Endothelial cell (in vitro differentiated cells): ENCODE results near the gene USP6. TPM values are rescaled to one million over a fixed set of nuclear protein-coding genes. Genes with fewer than 3 reads are reported as not detected.
"Not testable (repeated sequence)": the region's sequence is repeated elsewhere in the genome, so short reads cannot be mapped to it uniquely, and the experiment has no call there.

ENCODE experiments used
- DNase-seq: peaks from one replicate; pipeline ENCODE4 v3.0.0; 2021; ENCODE audit warnings: low spot score
- H3K27ac Mint-ChIP-seq: one replicate; pipeline ENCODE4 v1.8.0; 2021; ENCODE audit warnings: mixed read lengths, inconsistent platforms; ENCODE audit not compliant: unreplicated experiment
- H3K27me3 Mint-ChIP-seq: one replicate; pipeline ENCODE4 v1.8.0; 2021; ENCODE audit warnings: mild to moderate bottlenecking, moderate library complexity, mixed read lengths, inconsistent platforms; ENCODE audit not compliant: unreplicated experiment
- H3K36me3 Mint-ChIP-seq: one replicate; pipeline ENCODE4 v1.8.0; 2021; ENCODE audit warnings: mild to moderate bottlenecking, low read depth, mixed read lengths, inconsistent platforms; ENCODE audit not compliant: unreplicated experiment
- H3K4me1 Mint-ChIP-seq: one replicate; pipeline ENCODE4 v1.8.0; 2021; ENCODE audit warnings: mild to moderate bottlenecking, mixed read lengths, inconsistent platforms; ENCODE audit not compliant: unreplicated experiment
- H3K4me3 Mint-ChIP-seq: one replicate; pipeline ENCODE4 v1.8.0; 2021; ENCODE audit warnings: mild to moderate bottlenecking, mixed read lengths, inconsistent platforms; ENCODE audit not compliant: unreplicated experiment
- H3K9me3 Mint-ChIP-seq: one replicate; pipeline ENCODE4 v1.8.0; 2021; ENCODE audit warnings: mixed read lengths, inconsistent platforms; ENCODE audit not compliant: unreplicated experiment
- total RNA-seq: library from RNA; stranded (reverse); fragmentation: NEBNext Ultra II Directional; extraction: Animal tissue kit (Norgen Biotek cat#: 25700); gene quantifications from one replicate; pipeline ENCODE4 v1.2.1, GENCODE V29; 2021; ENCODE audit not compliant: unreplicated experiment
- TF ChIP-seq, protein P1 (sequence below): fragments of 200-600 bp; sonication (generic); IDR thresholded peaks from one replicate; pipeline ENCODE4 v1.5.0; 2021; ENCODE audit warnings: antibody characterized with exemption; ENCODE audit not compliant: unreplicated experiment

USP6 gene
- total RNA-seq, 1 donor from 2014 or later: 5.6 TPM

DNA sequence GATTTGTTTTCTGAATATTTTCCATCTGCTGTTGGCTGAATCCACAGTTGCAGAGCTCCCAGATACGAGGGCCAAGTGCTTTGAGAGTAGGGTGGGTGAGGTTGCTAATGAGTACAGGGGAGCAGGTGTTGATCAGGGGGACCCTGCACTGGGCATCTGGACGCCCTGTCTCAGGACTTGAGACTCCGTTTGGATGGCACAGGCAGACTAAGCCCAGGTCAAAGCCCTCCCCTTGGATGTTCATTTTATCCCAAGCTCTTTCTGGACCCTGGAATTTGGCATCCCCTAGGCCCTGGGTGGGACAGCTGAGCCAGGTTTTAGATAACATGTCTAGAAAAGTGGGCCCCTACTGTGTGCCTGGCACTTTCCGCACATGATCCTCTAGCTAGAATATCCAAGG, 12.1 kb downstream of the USP6 start:
- H3K4me3 Mint-ChIP-seq: no peak overlapping the region
- H3K4me1 Mint-ChIP-seq: no peaks in the 10 kb centered on the region
- peaks cover 13% of the 10 kb centered on the region for H3K27me3 Mint-ChIP-seq
- no peak overlapping the region for H3K27ac Mint-ChIP-seq
- H3K9me3 Mint-ChIP-seq: no peaks in the 10 kb centered on the region
- no peak for DNase-seq
- TF ChIP-seq, protein P1, sequence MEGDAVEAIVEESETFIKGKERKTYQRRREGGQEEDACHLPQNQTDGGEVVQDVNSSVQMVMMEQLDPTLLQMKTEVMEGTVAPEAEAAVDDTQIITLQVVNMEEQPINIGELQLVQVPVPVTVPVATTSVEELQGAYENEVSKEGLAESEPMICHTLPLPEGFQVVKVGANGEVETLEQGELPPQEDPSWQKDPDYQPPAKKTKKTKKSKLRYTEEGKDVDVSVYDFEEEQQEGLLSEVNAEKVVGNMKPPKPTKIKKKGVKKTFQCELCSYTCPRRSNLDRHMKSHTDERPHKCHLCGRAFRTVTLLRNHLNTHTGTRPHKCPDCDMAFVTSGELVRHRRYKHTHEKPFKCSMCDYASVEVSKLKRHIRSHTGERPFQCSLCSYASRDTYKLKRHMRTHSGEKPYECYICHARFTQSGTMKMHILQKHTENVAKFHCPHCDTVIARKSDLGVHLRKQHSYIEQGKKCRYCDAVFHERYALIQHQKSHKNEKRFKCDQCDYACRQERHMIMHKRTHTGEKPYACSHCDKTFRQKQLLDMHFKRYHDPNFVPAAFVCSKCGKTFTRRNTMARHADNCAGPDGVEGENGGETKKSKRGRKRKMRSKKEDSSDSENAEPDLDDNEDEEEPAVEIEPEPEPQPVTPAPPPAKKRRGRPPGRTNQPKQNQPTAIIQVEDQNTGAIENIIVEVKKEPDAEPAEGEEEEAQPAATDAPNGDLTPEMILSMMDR: no peak
- H3K36me3 Mint-ChIP-seq: no peaks in the 10 kb centered on the region

DNA sequence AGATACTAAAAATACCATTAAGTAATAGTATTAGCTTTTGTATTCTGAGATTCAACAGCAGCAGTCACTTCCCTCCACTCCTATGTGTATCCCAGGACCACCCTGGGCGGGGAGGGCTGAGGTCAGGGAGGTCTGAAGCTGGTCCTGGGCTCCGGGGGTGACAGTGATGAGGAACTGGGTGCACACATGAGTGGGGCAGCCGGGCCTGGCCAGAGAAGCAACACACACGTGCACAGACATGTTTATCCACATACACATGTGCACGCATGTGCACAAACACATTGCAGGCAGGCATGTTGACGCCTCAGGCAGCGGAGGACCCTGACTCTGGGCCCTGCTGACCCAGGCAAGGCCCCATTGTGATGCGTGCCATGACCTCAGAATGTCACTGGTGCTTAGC, 12.6 kb downstream of the USP6 start:
- H3K27ac Mint-ChIP-seq, H3K4me1 Mint-ChIP-seq, DNase-seq, H3K9me3 Mint-ChIP-seq, H3K36me3 Mint-ChIP-seq, H3K4me3 Mint-ChIP-seq: not testable (repeated sequence)
- H3K27me3 Mint-ChIP-seq: peaks cover 13% of the 10 kb centered on the region

DNA sequence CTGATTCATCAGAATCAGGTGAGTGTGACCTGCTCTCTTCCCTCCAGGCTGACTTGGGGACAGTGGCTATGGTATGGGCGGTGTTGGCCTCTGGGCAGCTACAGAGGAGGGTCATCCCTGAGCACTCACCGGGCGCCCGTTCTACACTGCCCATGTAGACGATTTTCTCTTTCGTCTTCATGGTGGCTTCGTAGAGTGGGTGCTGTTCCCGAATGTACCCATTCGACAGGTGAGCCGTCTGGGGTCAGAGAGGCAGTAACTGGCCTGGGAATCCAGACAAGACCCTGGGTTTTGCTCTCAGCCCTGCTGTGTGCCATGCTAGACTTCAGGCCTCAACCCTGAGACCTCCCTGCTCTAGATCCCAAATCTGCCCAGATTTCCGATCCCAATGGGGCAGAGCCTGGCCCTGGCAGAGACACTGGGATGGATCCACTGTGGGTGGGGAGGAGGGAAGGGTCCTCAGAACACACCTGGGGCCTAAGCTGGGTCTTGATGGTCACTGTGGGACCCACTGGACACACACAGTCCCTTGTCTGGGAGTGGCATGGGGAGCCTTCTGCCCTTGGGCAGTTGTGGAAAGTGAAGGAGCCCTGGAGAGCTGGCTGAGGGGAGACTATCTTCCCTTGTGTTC, 13.2 kb downstream of the USP6 start:
- Mint-ChIP-seq H3K4me1 (no peaks in the 10 kb centered on the region), H3K27me3 (peaks cover 12% of the 10 kb centered on the region), H3K4me3 (no peak overlapping the region), H3K27ac (no peak overlapping the region), H3K36me3 (no peaks in the 10 kb centered on the region), H3K9me3 (no peaks in the 10 kb centered on the region)
- TF ChIP-seq, protein P1: no peak
- no peak for DNase-seq

DNA sequence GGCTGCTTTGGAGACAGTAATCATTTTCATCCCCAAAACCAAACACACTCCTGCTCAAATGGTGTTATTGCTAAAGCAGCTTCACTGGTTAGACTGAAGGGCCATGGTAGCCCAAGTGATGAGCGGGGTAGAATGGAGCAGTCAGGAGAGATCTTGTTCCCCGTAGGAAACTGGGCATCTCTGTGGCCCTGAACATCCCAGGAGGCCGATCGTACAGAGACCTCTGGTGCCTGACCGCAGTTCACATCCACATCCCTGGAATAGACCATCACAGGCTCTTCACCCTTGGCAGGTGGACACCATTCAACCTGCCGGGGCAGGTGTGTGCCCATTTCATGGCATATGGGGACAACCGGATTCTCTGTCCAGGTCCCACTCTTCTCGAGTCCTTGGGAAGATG, 13.9 kb downstream of the USP6 start:
- H3K4me1 Mint-ChIP-seq, H3K36me3 Mint-ChIP-seq, H3K9me3 Mint-ChIP-seq, DNase-seq, H3K27ac Mint-ChIP-seq, H3K4me3 Mint-ChIP-seq: not testable (repeated sequence)
- H3K27me3 Mint-ChIP-seq: peaks cover 11% of the 10 kb centered on the region

DNA sequence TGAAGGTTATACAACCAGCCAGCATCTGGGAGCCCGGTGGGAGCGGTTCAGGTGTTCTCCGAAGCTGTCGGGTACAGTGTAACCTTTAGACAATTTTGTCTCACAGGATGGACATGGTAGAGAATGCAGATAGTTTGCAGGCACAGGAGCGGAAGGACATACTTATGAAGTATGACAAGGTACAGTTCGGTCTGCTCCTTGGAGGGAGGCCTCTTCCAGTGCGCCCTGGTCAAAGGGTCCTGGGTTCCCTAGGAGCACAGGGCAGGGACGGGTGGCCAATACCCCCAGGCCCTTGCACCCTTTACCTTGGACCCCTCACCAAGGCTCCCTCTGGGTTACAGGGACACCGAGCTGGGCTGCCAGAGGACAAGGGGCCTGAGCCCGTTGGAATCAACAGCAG, 14.4 kb downstream of the USP6 start:
- not testable (repeated sequence) for H3K9me3 Mint-ChIP-seq, DNase-seq, H3K36me3 Mint-ChIP-seq, H3K27ac Mint-ChIP-seq, H3K4me3 Mint-ChIP-seq, H3K4me1 Mint-ChIP-seq
- H3K27me3 Mint-ChIP-seq: peaks cover 13% of the 10 kb centered on the region

DNA sequence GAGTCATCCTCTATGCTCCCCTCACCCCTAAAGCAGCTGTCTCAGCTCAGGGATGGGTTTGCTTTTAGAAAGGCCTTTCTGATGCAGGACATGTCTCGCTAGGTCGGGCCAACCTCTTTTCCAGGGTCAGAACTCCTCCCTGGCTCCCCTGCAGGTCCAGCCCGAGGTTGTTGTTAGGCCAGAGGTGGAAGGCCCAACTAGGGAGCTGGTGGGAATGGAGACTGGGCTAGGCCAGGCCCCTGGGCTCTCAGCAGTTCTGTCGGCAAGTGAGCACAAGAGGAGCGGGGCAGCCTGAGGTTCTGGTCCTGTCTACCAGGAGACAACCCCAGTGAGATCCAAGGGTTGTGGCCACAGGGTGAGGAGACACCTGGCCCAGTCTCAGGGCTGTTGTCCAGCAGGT, 14.9 kb downstream of the USP6 start:
- not testable (repeated sequence) for H3K27ac Mint-ChIP-seq, DNase-seq, H3K9me3 Mint-ChIP-seq, H3K4me3 Mint-ChIP-seq, H3K36me3 Mint-ChIP-seq, H3K4me1 Mint-ChIP-seq
- H3K27me3 Mint-ChIP-seq: peaks cover 10% of the 10 kb centered on the region

DNA sequence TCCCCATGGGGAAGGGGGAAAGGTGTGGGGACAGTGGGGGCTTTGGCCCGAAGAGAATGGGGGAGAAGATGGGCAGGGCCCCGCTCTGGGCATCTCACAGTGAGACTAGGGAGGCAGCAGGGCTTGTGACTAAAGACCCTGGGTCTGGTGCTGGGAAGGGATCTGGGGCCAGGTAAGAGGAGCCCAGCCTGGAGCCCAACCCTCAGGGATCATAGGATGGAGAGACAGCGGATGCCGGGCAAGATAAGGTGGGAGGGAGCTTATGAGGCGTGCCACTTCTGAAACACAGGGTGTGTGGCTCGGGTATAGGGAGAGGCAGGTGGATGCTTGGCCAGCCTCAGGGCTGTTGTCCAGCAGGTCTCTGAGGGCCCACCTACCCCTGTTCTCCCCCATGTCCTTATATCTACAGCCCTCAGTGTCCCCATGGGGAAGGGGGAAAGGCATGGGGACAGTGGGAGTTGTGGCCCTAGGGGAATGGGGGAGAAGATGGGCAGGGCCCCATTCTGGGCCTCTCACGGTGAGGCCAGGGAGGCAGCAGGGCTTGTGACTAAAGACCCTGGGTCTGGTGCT, 15.4 kb downstream of the USP6 start:
- TF ChIP-seq, protein P1: no peak
- no peaks in the 10 kb centered on the region for H3K9me3 Mint-ChIP-seq
- no peaks in the 10 kb centered on the region for H3K4me1 Mint-ChIP-seq
- no peak overlapping the region for H3K27ac Mint-ChIP-seq
- peaks cover 6% of the 10 kb centered on the region for H3K36me3 Mint-ChIP-seq
- no peak for DNase-seq
- H3K4me3 Mint-ChIP-seq: no peak overlapping the region
- peaks cover 10% of the 10 kb centered on the region for H3K27me3 Mint-ChIP-seq

DNA sequence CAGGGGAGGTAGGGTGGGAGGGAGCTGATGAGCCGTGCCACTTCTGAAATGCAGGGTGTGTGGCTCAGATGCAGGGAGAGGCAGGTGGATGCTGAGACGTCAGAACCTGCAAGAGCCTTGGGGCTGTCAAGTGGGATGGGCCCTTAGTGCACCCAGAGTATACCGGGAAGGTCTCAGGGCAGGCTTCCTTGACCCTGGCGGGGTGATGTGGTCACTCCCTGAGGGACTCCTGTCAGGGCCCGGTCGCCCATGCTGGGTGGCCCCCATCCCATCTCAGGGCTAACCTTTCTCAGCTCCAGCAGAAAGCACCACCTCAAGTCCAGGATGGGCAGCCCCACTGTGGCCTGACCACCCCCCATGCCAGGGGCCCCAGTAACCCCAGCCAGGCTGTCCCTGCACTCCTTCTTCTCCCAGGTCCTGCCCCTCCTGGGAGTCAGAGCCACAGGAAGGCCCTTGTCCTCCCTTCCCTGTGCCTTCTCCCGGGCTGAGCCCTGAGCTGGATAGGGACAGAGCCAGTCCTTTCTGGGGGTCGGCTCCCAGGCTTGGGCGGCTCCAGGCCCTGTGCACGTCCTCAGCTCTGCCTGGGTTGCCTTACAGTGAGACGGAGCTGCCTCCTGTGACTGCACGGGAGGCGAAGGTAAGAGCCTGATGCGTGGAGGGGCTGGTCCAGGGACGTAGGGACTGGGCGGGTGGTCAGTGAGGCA, 16.1 kb downstream of the USP6 start:
- not testable (repeated sequence) for H3K4me1 Mint-ChIP-seq, H3K36me3 Mint-ChIP-seq, H3K27ac Mint-ChIP-seq, H3K4me3 Mint-ChIP-seq, H3K9me3 Mint-ChIP-seq, H3K27me3 Mint-ChIP-seq, DNase-seq

DNA sequence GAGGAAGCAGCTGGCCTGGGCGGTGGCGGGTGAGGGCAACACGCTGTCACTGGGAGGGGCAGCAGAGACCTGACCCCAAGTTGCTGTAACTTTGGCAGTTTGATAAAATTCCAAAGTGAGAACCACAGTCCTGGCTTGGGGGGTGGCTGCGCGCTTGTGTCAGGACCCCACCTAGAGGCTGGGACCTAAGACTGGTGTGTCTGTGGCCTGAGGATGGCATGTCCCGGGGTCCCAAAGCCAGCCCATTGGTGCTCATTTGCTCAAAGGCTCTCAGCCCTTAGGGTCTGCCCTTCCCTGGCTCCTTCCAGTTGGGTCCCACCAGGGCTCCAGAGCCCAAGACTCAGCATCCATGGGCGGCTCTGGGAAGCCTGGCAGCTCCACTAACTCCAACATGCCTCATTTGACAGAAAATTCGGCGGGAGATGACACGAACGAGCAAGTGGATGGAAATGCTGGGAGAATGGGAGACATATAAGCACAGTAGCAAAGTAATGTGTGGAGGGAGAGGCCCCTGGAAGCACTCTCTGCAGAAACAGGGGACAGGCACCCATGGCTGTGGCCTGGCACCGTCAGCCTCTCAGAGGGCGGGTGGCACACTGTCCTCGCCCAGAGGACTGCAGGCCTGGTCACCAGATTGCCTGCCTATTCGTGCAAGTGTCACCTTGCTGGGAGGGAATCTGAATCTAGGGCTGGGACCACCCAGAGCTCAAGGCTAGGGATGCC, 16.8 kb downstream of the USP6 start:
- Mint-ChIP-seq H3K4me3 (peak overlapping the region; percentile 67), H3K27ac (peak overlapping the region; percentile 13)
- H3K4me1 Mint-ChIP-seq, H3K36me3 Mint-ChIP-seq, H3K9me3 Mint-ChIP-seq, H3K27me3 Mint-ChIP-seq, DNase-seq: not testable (repeated sequence)
